ENCODE results near the gene FCHSD2.

Gene FCHSD2

DNA sequence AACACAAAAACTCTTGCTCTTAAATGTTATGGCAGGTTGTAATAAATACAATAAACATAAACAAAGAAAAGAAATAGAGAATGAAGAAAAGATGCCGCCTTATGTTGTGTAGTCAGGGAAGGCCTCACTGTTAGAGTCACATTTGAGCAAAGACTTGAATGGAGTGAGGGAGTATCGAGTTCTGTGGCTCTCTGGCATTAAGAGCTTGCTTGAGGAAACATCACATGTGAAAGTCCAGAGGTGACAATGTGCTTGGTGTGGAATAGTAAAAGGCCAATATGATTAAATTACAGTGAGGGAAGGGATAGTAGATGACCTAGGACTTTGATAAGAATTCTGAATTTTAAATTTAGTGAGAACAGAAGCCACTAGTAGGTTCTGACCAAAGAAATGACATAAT, 188.5 kb downstream of the FCHSD2 start:
- CTCF ChIA-PET, result no interaction called here

GRCh38 chr11:72951888-72952287, 190.2 kb downstream of the FCHSD2 start:
- TF ChIP-seq SUZ12 (IDR thresholded peaks at IDR 0.05) (no peak), FOXK2 (IDR thresholded peaks at IDR 0.05) (no peak), ZNF384 (IDR thresholded peaks at IDR 0.05) (no peak), LEF1 (IDR thresholded peaks at IDR 0.05; ENCODE audit: borderline replicate concordance) (no peak), ARNT (IDR thresholded peaks at IDR 0.05) (no peak), NFRKB (IDR thresholded peaks at IDR 0.05) (no peak)
- TF ChIP-seq, protein P1, sequence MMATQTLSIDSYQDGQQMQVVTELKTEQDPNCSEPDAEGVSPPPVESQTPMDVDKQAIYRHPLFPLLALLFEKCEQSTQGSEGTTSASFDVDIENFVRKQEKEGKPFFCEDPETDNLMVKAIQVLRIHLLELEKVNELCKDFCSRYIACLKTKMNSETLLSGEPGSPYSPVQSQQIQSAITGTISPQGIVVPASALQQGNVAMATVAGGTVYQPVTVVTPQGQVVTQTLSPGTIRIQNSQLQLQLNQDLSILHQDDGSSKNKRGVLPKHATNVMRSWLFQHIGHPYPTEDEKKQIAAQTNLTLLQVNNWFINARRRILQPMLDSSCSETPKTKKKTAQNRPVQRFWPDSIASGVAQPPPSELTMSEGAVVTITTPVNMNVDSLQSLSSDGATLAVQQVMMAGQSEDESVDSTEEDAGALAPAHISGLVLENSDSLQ (IDR thresholded peaks at IDR 0.05), result no peak
- DNase-seq (ENCODE audit: extremely low spot score), result no peak
- ChIA-PET POLR2A (no interaction called here), CTCF (no interaction called here)

More for the DNA sequence above, 188.5 kb downstream of the FCHSD2 start:
- no peak for DNase-seq (ENCODE audit: extremely low spot score)
- TF ChIP-seq FOXA1 (IDR thresholded peaks at IDR 0.05) (no peak), ARNT (IDR thresholded peaks at IDR 0.05) (no peak), FOXK2 (IDR thresholded peaks at IDR 0.05) (no peak), L3MBTL2 (conservative IDR thresholded peaks at IDR 0.05) (no peak), SUZ12 (IDR thresholded peaks at IDR 0.05) (no peak), BHLHE40 (IDR thresholded peaks at IDR 0.05; ENCODE audit: borderline replicate concordance) (no peak), CTBP1 (IDR thresholded peaks at IDR 0.05; ENCODE audit: borderline replicate concordance) (no peak), HDGF (IDR thresholded peaks at IDR 0.05; ENCODE audit: borderline replicate concordance) (no peak), NFRKB (IDR thresholded peaks at IDR 0.05) (no peak), TARDBP (IDR thresholded peaks at IDR 0.05) (no peak)
- TF ChIP-seq, protein P1 (IDR thresholded peaks at IDR 0.05), result no peak
- POLR2A ChIA-PET, result no interaction called here

DNA sequence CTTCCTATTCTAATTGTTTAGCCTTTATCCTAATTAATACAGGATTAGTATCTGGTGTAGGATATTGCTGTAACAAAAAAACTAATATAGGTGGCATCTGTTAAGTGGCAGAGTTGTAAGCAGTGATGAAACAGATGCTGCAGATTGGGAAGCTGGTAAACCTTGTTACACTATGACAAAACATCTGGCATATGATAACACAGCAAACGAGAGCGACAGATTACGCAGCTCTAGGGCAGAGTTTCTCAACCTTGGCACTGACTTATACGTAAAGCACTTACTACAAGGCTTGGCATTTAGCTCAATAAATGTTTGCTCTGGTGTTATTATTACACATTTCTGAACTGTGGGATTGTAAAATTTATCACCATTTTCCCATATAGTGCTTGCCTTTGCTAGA, 190.9 kb downstream of the FCHSD2 start:
- no peak for TF ChIP-seq L3MBTL2 (conservative IDR thresholded peaks at IDR 0.05)
- no peak for TF ChIP-seq NFRKB (IDR thresholded peaks at IDR 0.05)
- TF ChIP-seq, protein P1 (IDR thresholded peaks at IDR 0.05), result no peak
- TF ChIP-seq CTBP1 (IDR thresholded peaks at IDR 0.05; ENCODE audit: borderline replicate concordance), result no peak
- TF ChIP-seq FOXA1 (IDR thresholded peaks at IDR 0.05), result no peak
- no peak for TF ChIP-seq SP1 (IDR thresholded peaks at IDR 0.05)
- ChIA-PET CTCF (no interaction called here), POLR2A (no interaction called here)
- DNase-seq (ENCODE audit: extremely low spot score), result no peak

DNA sequence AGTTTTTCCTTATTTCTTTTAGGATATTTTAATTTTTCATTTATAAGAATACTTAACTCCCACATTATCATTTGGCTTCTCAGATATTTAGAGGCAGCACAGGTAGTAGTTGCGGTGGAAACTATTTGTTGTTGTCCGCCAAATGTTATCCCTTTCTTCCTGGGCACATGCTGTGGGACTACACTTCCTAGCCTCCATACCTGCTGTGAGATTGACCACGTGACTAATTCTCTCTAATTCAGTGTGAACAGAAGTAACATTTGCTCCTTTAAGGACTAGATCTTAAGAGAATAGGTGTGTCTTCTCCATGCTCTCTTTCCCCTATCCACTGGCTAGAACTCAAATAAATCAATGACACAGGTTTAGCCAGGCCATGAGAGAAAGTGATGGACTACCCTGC, 191.4 kb downstream of the FCHSD2 start:
- CTCF ChIA-PET, result no interaction called here
- POLR2A ChIA-PET, result no interaction called here
- DNase-seq (ENCODE audit: extremely low spot score), result no peak
- no peak for TF ChIP-seq ARNT (IDR thresholded peaks at IDR 0.05)
- TF ChIP-seq FOXA1 (IDR thresholded peaks at IDR 0.05), result no peak
- no peak for TF ChIP-seq BHLHE40 (IDR thresholded peaks at IDR 0.05; ENCODE audit: borderline replicate concordance)

DNA sequence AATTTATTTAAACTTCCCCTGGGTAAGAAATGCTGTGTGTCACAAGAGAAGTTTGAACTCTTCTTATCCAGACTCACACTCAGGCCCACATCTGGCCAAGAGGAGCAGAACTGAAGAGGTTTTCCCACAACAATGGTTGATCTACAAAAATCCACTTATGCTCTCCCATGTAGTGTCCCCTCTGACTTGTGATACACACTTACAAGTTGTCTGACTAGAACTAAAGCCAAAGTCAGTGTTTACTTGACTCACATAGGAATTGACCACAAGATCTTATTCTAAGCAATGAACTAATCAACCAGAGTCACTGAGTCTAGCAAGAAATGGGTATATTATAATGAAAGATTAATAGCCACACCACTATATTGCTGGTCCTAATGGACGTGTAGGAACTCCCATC, 194.9 kb downstream of the FCHSD2 start:
- TF ChIP-seq L3MBTL2 (conservative IDR thresholded peaks at IDR 0.05), result no peak
- TF ChIP-seq TARDBP (IDR thresholded peaks at IDR 0.05), result no peak
- TF ChIP-seq NFRKB (IDR thresholded peaks at IDR 0.05), result no peak
- TF ChIP-seq HDGF (IDR thresholded peaks at IDR 0.05; ENCODE audit: borderline replicate concordance), result no peak
- TF ChIP-seq CTBP1 (IDR thresholded peaks at IDR 0.05; ENCODE audit: borderline replicate concordance), result no peak
- no peak for TF ChIP-seq FOXK2 (IDR thresholded peaks at IDR 0.05)
- no peak for TF ChIP-seq LEF1 (IDR thresholded peaks at IDR 0.05; ENCODE audit: borderline replicate concordance)
- no peak for TF ChIP-seq BHLHE40 (IDR thresholded peaks at IDR 0.05; ENCODE audit: borderline replicate concordance)
- no peak for TF ChIP-seq SP1 (IDR thresholded peaks at IDR 0.05)
- TF ChIP-seq FOXA1 (IDR thresholded peaks at IDR 0.05), result no peak
- TF ChIP-seq SUZ12 (IDR thresholded peaks at IDR 0.05), result no peak
- no peak for TF ChIP-seq ZNF384 (IDR thresholded peaks at IDR 0.05)
- no peak for TF ChIP-seq ARNT (IDR thresholded peaks at IDR 0.05)
- no peak for TF ChIP-seq FOXM1 (IDR thresholded peaks at IDR 0.05; ENCODE audit: borderline replicate concordance)
- TF ChIP-seq ELF4 (IDR thresholded peaks at IDR 0.05), result no peak
- TF ChIP-seq, protein P1 (IDR thresholded peaks at IDR 0.05), result no peak
- POLR2A ChIA-PET, result no interaction called here
- no peak for DNase-seq (ENCODE audit: extremely low spot score)
- CTCF ChIA-PET, result no interaction called here

- no peak for DNase-seq (ENCODE audit: extremely low spot score)
- ChIA-PET CTCF (no interaction called here), POLR2A (no interaction called here)
- TF ChIP-seq ELF4 (IDR thresholded peaks at IDR 0.05) (no peak), LEF1 (IDR thresholded peaks at IDR 0.05; ENCODE audit: borderline replicate concordance) (no peak), NFRKB (IDR thresholded peaks at IDR 0.05) (no peak), FOXM1 (IDR thresholded peaks at IDR 0.05; ENCODE audit: borderline replicate concordance) (no peak), CTBP1 (IDR thresholded peaks at IDR 0.05; ENCODE audit: borderline replicate concordance) (no peak), SUZ12 (IDR thresholded peaks at IDR 0.05) (no peak), SP1 (IDR thresholded peaks at IDR 0.05) (no peak), FOXA1 (IDR thresholded peaks at IDR 0.05) (no peak), TARDBP (IDR thresholded peaks at IDR 0.05) (no peak), FOXK2 (IDR thresholded peaks at IDR 0.05) (no peak), BHLHE40 (IDR thresholded peaks at IDR 0.05; ENCODE audit: borderline replicate concordance) (no peak)
- TF ChIP-seq, protein P1 (IDR thresholded peaks at IDR 0.05), result no peak
These were observed 198.5 kb downstream of the FCHSD2 start for GRCh38 chr11:72943664-72944063.
